ENCODE data around the gene LRRC30. TPM values are rescaled to one million over a fixed set of nuclear protein-coding genes. Genes with fewer than 3 reads are reported as not detected.

LRRC30 gene
- total RNA-seq, 2 donors from 2014 or later: not detected

- no peaks in the 10 kb centered on the region for H3K36me3 Mint-ChIP-seq (ENCODE audit: low read depth)
- no peaks in the 10 kb centered on the region for H3K4me1 Mint-ChIP-seq
- DNase-seq: no peak
- H3K9me3 Mint-ChIP-seq: no peaks in the 10 kb centered on the region
- peaks cover 2% of the 10 kb centered on the region for H3K27me3 Mint-ChIP-seq (ENCODE audit: insufficient read depth)
- 93 to 100% methylated on average over 3 of the region's 3 CpGs for WGBS, 2 experiments (ENCODE audit: insufficient coverage in 1 of 2, insufficient read length in 1 of 2)
- TF ChIP-seq, protein P1, sequence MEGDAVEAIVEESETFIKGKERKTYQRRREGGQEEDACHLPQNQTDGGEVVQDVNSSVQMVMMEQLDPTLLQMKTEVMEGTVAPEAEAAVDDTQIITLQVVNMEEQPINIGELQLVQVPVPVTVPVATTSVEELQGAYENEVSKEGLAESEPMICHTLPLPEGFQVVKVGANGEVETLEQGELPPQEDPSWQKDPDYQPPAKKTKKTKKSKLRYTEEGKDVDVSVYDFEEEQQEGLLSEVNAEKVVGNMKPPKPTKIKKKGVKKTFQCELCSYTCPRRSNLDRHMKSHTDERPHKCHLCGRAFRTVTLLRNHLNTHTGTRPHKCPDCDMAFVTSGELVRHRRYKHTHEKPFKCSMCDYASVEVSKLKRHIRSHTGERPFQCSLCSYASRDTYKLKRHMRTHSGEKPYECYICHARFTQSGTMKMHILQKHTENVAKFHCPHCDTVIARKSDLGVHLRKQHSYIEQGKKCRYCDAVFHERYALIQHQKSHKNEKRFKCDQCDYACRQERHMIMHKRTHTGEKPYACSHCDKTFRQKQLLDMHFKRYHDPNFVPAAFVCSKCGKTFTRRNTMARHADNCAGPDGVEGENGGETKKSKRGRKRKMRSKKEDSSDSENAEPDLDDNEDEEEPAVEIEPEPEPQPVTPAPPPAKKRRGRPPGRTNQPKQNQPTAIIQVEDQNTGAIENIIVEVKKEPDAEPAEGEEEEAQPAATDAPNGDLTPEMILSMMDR (conservative IDR thresholded peaks at IDR 0.05): no peak
- Histone ChIP-seq H3K27me3 (ENCODE audit: control insufficient read depth, insufficient read depth, low read length, poor library complexity, severe bottlenecking) (no peaks in the 10 kb centered on the region), H3K9ac (ENCODE audit: extremely low read depth, low read length, poor library complexity, severe bottlenecking) (no peak overlapping the region), H3K9me3 (ENCODE audit: control insufficient read depth, low read length) (no peaks in the 10 kb centered on the region), H3K36me3 (ENCODE audit: control insufficient read depth, insufficient read depth, low read length) (no peaks in the 10 kb centered on the region), H3K4me1 (ENCODE audit: control insufficient read depth, insufficient read depth, low read length) (no peaks in the 10 kb centered on the region), H3K27ac (ENCODE audit: low read depth, low read length) (no peak overlapping the region), H3K4me3 (ENCODE audit: low read length) (no peak overlapping the region)
- no peak overlapping the region for H3K27ac Mint-ChIP-seq
- no peak overlapping the region for H3K4me3 Mint-ChIP-seq
Observed at GRCh38 chr18:7232218-7232617, 1.3 kb downstream of the LRRC30 start.

GRCh38 chr18:7233134-7233810, 2.4 kb downstream of the LRRC30 start:
- H3K4me1 Mint-ChIP-seq: peaks cover 4% of the 10 kb centered on the region
- H3K9me3 Mint-ChIP-seq: no peaks in the 10 kb centered on the region
- H3K4me1 ChIP-seq (ENCODE audit: control insufficient read depth, insufficient read depth, low read length): no peaks in the 10 kb centered on the region
- H3K36me3 Mint-ChIP-seq (ENCODE audit: low read depth): no peaks in the 10 kb centered on the region
- no peak for DNase-seq
- no peaks in the 10 kb centered on the region for H3K36me3 ChIP-seq (ENCODE audit: control insufficient read depth, insufficient read depth, low read length)
- no peak overlapping the region for H3K4me3 ChIP-seq (ENCODE audit: low read length)
- WGBS, 2 experiments (ENCODE audit: insufficient coverage in 1 of 2, insufficient read length in 1 of 2): 85 to 95% methylated on average over 7 to 8 of the region's 8 CpGs
- no peaks in the 10 kb centered on the region for H3K27me3 ChIP-seq (ENCODE audit: control insufficient read depth, insufficient read depth, low read length, poor library complexity, severe bottlenecking)
- H3K27ac ChIP-seq (ENCODE audit: low read depth, low read length): no peak overlapping the region
- H3K9me3 ChIP-seq (ENCODE audit: control insufficient read depth, low read length): no peaks in the 10 kb centered on the region
- TF ChIP-seq, protein P1 (conservative IDR thresholded peaks at IDR 0.05): no peak
- no peak overlapping the region for H3K27ac Mint-ChIP-seq
- H3K9ac ChIP-seq (ENCODE audit: extremely low read depth, low read length, poor library complexity, severe bottlenecking): no peak overlapping the region
- H3K27me3 Mint-ChIP-seq (ENCODE audit: insufficient read depth): peaks cover 2% of the 10 kb centered on the region
- no peak overlapping the region for H3K4me3 Mint-ChIP-seq

- TF ChIP-seq, protein P1 (conservative IDR thresholded peaks at IDR 0.05): no peak
- Mint-ChIP-seq H3K9me3 (no peaks in the 10 kb centered on the region), H3K4me3 (no peak overlapping the region), H3K4me1 (peaks cover 4% of the 10 kb centered on the region), H3K36me3 (ENCODE audit: low read depth) (no peaks in the 10 kb centered on the region), H3K27ac (no peak overlapping the region), H3K27me3 (ENCODE audit: insufficient read depth) (peaks cover 2% of the 10 kb centered on the region)
- Histone ChIP-seq H3K9me3 (ENCODE audit: control insufficient read depth, low read length) (no peaks in the 10 kb centered on the region), H3K27me3 (ENCODE audit: control insufficient read depth, insufficient read depth, low read length, poor library complexity, severe bottlenecking) (no peaks in the 10 kb centered on the region), H3K36me3 (ENCODE audit: control insufficient read depth, insufficient read depth, low read length) (no peaks in the 10 kb centered on the region), H3K4me1 (ENCODE audit: control insufficient read depth, insufficient read depth, low read length) (no peaks in the 10 kb centered on the region), H3K4me3 (ENCODE audit: low read length) (no peak overlapping the region), H3K9ac (ENCODE audit: extremely low read depth, low read length, poor library complexity, severe bottlenecking) (no peak overlapping the region), H3K27ac (ENCODE audit: low read depth, low read length) (no peak overlapping the region)
- 91 to 92% methylated on average over 6 of the region's 6 CpGs for WGBS, 2 experiments (ENCODE audit: insufficient coverage in 1 of 2, insufficient read length in 1 of 2)
- DNase-seq: no peak
Observed at GRCh38 chr18:7234091-7234490, 3.2 kb downstream of the LRRC30 start.

Data from endodermal cell (in vitro differentiated cells).